ENCODE measurements around the gene TXLNG.

- TF ChIP-seq CTCF (IDR thresholded peaks at IDR 0.05) (no peak), EZH2 (IDR thresholded peaks at IDR 0.05) (no peak), EZH2phosphoT487 (IDR thresholded peaks at IDR 0.05) (no peak)
Observed at GRCh38 chrX:16839219-16839851, 53.1 kb downstream of the TXLNG start.
